Heart right ventricle (tissue), 16 donors: ENCODE data around the gene RALGPS1. TPM values are rescaled to one million over a fixed set of nuclear protein-coding genes. Genes with fewer than 3 reads are reported as not detected.
A peak's percentile ranks its signal among the peaks of the same experiment; 100 is the strongest.

Source experiments
- ATAC-seq, 8 donors: fragments of 200-7000 bp; cut with Tn5 transposase; one replicate each; pipeline ENCODE4 v1.9.1; 2020; ENCODE audit warnings: mild to moderate bottlenecking in 8 of 8, moderate library complexity in 8 of 8, moderate number of reproducible peaks in 1 of 8
- DNase-seq, 2 donors: peaks; one replicate each; pipeline ENCODE4 v3.0.0-alpha.2; 2020
- H3K27ac ChIP-seq, 10 donors: fragments of 200-600 bp; sonication (generic) in 2 of 10; one replicate each; pipeline versions ENCODE4 v1.5.0 to v1.8.0; 2020 to 2022; ENCODE audit warnings: mild to moderate bottlenecking in 3 of 10
- H3K27me3 ChIP-seq, 7 donors: fragments of 200-600 bp; one replicate each; pipeline ENCODE4 v1.8.0; 2021 to 2022; ENCODE audit warnings: mild to moderate bottlenecking in 2 of 7
- H3K36me3 ChIP-seq, 9 donors: fragments of 200-600 bp; sonication (generic) in 1 of 9; one replicate each; pipeline versions ENCODE4 v1.5.0 to v1.8.0; 2020 to 2022; ENCODE audit warnings: mild to moderate bottlenecking in 2 of 9
- H3K4me1 ChIP-seq, 9 donors: fragments of 200-600 bp; sonication (generic) in 1 of 9; one replicate each; pipeline versions ENCODE4 v1.5.0 to v1.8.0; 2020 to 2022; ENCODE audit warnings: mild to moderate bottlenecking in 4 of 9
- H3K4me3 ChIP-seq, 10 donors: fragments of 200-600 bp; sonication (generic) in 2 of 10; one replicate each; pipeline versions ENCODE4 v1.5.0 to v1.8.0; 2020 to 2022; ENCODE audit warnings: mild to moderate bottlenecking in 7 of 10, moderate library complexity in 2 of 10
- H3K9me3 ChIP-seq, 11 donors: fragments of 200-600 bp in 10 of 11; sonication (generic) in 2 of 11; one replicate each; pipeline versions ENCODE4 v1.5.0 to v1.8.0; 2013 to 2022; ENCODE audit warnings: mild to moderate bottlenecking in 2 of 11, control low read depth in 1 of 11, moderate library complexity in 1 of 11
- WGBS, 2 donors: extraction: QIAGEN DNeasy Blood & Tissue Kit; methylation state at CpG; one replicate each; pipeline ENCODE4 v1.1.7; 2013; ENCODE audit warnings: inconsistent platforms in 1 of 2; 5-methylcytosine and 5-hydroxymethylcytosine counted together
- intact Hi-C, 10 donors: fragments of 100-400 bp; cut with DNase I; formaldehyde crosslinking; loops; one replicate each; pipeline versions ENCODE4 v1.11.1 to v1.14.2; 2022
- polyA plus RNA-seq, 2 donors: library from polyadenylated mRNA; stranded (reverse); fragments of 200-250 nt; gene quantifications; one replicate each; pipeline ENCODE4 v1.2.3, GENCODE V29; 2013
- total RNA-seq, 10 donors: library from RNA; stranded (reverse); fragmentation: NEBNext Ultra II Directional in 3 of 10; extraction: Animal tissue kit (Norgen Biotek cat#: 25700) in 3 of 10; gene quantifications; one replicate each; pipeline versions ENCODE4 v1.2.1 to v1.2.4, GENCODE V29; 2021 to 2023
- TF ChIP-seq, protein P1 (sequence below), 9 donors: fragments of 200-600 bp; sonication (generic) in 2 of 9; IDR thresholded peaks; one replicate each; pipeline versions ENCODE4 v1.5.0 to v1.8.0; 2021 to 2022; ENCODE audit warnings: antibody characterized with exemption in 9 of 9, mild to moderate bottlenecking in 5 of 9, moderate library complexity in 1 of 9
- donor health status: Arrhythmogenic right ventricular cardiomyopathy.
- donor health status: ischemic (EF 13 %, LVEDD 7.1; RV severe dilation, severe dysfunction).
- donor health status: healthy with polysubstance abuse.
- donor health status: DM: no; HTN: yes; CAD: no.
- donor health status: DM: no; HTN: no; CAD: no.
- donor health status: ischemic (EF 25% LVEDD 6.9; RV normal size, moderate dysfunction).
- donor health status: ischemic (EF 25% LVEDD 5.7; RV mildly dilated, moderate dysfunction).
- donor health status: healthy.
- donor health status: DM: yes; HTN: yes; CAD: no.
- donor health status: Ischemic cardiomyopathy.
- donor health status: ischemic (EF 35%, LVEDD 5.7; RV mildly dilated, moderate dysfunction).
- donor health status: nonischemic (EF 11% LVEDD 7.7; RV severe dilation, severe dysfunction).
- donor health status: DM: yes; HTN: yes; CAD: no.
- donor health status: PGD.
- donor health status: ischemic (EF 29% LVEDD 5.4; RV normal size, mild dysfunction).
- donor health status: nonischemic (EF 23%, LVEDD 6.1; RV moderate dilation, normal function).

Gene RALGPS1
- total and polyA plus RNA-seq, 12 donors = 4.2 to 25.0 (median 16.8) TPM

- intact Hi-C loops = loop anchor here in 1 of 10 donors (10.0 kb wide), 1 partner anchor 377 kb away; no protein-coding TSS in a partner anchor
- no peaks in the 10 kb centered on the region for H3K9me3 ChIP-seq
- no peak overlapping the region for H3K27ac ChIP-seq
- ATAC-seq (no peak), DNase-seq (no peak)
- H3K27me3 ChIP-seq = no peaks in the 10 kb centered on the region
- peaks cover 0 to 5% (median 0%) of the 10 kb centered on the region in 9 donors for H3K36me3 ChIP-seq
- TF ChIP-seq, protein P1, sequence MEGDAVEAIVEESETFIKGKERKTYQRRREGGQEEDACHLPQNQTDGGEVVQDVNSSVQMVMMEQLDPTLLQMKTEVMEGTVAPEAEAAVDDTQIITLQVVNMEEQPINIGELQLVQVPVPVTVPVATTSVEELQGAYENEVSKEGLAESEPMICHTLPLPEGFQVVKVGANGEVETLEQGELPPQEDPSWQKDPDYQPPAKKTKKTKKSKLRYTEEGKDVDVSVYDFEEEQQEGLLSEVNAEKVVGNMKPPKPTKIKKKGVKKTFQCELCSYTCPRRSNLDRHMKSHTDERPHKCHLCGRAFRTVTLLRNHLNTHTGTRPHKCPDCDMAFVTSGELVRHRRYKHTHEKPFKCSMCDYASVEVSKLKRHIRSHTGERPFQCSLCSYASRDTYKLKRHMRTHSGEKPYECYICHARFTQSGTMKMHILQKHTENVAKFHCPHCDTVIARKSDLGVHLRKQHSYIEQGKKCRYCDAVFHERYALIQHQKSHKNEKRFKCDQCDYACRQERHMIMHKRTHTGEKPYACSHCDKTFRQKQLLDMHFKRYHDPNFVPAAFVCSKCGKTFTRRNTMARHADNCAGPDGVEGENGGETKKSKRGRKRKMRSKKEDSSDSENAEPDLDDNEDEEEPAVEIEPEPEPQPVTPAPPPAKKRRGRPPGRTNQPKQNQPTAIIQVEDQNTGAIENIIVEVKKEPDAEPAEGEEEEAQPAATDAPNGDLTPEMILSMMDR (IDR thresholded peaks at IDR 0.05) = no peak
- H3K4me3 ChIP-seq = no peak overlapping the region
- WGBS, 2 donors = 91 to 93% methylated on average over 11 of the region's 11 CpGs
- peaks cover 0 to 11% (median 4%) of the 10 kb centered on the region in 9 donors for H3K4me1 ChIP-seq
Measured at GRCh38 chr9:127207734-127208410, 293.3 kb downstream of the RALGPS1 start.

- Histone ChIP-seq H3K4me1 (peaks cover 0 to 11% (median 4%) of the 10 kb centered on the region in 9 donors), H3K4me3 (no peak overlapping the region), H3K36me3 (peaks cover 0 to 8% (median 0%) of the 10 kb centered on the region in 9 donors), H3K27me3 (no peaks in the 10 kb centered on the region), H3K9me3 (no peaks in the 10 kb centered on the region), H3K27ac (no peak overlapping the region)
- ATAC-seq (no peak), DNase-seq (no peak)
- intact Hi-C loops = loop anchor here in 1 of 10 donors (10.0 kb wide), 1 partner anchor 376 kb away; no protein-coding TSS in a partner anchor
- WGBS, 2 donors = 91 to 96% methylated on average over 8 of the region's 8 CpGs
- TF ChIP-seq, protein P1 (IDR thresholded peaks at IDR 0.05) = no peak
Measured at GRCh38 chr9:127208416-127208815, 293.8 kb downstream of the RALGPS1 start.

- no peaks in the 10 kb centered on the region for H3K9me3 ChIP-seq
- no peak overlapping the region for H3K27ac ChIP-seq
- DNase-seq (no peak), ATAC-seq (peak in 1 of 8 donors; percentile 9)
- no peak overlapping the region for H3K4me3 ChIP-seq
- peaks cover 0 to 8% (median 0%) of the 10 kb centered on the region in 9 donors for H3K36me3 ChIP-seq
- 87% methylated on average over 7 of the region's 7 CpGs for WGBS, 2 donors
- H3K27me3 ChIP-seq = no peaks in the 10 kb centered on the region
- intact Hi-C loops = loop anchor here in 1 of 10 donors (10.0 kb wide), 1 partner anchor 376 kb away; no protein-coding TSS in a partner anchor
- peaks cover 0 to 11% (median 4%) of the 10 kb centered on the region in 9 donors for H3K4me1 ChIP-seq
- TF ChIP-seq, protein P1 (IDR thresholded peaks at IDR 0.05) = no peak
Measured at GRCh38 chr9:127209220-127209619, 294.6 kb downstream of the RALGPS1 start.

DNA sequence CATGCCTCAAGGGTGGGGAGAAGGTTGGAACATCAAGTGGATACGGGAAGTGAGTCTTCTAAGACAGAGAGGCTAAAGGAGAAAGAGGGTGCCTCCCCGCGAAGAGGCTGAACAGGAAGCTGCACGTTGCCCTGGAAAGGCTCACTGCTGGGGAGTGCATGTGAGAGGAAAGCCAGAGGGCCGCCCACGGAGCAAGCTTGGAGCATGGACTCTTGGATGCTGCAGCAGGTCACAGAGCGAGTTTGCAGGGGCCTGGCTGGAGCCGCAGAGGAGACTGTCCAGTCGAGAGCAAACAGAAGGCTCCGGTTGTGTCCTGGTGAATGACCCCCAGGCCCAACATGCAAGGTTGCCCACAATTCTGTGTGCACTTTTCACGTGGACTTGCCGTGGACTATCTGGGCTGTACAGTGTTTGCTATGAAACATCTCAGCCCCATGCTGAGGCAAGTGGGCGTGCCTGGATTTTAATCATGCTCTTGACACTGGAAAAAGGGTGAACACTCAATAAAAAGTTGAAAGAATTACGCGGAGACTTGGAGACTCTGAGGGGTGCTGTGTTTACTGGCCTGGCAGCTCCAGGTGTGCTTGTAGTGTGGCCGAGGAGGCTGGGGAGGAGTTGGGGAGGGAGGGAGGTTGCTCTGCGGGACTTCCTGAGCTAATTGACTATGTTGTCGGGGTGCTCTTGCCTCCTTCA is 295.5 kb downstream of the RALGPS1 start:
- Histone ChIP-seq H3K9me3 (no peaks in the 10 kb centered on the region), H3K4me3 (no peak overlapping the region), H3K27ac (no peak overlapping the region), H3K4me1 (peaks cover 0 to 17% (median 4%) of the 10 kb centered on the region in 9 donors), H3K27me3 (no peaks in the 10 kb centered on the region), H3K36me3 (peaks cover 0 to 8% (median 0%) of the 10 kb centered on the region in 9 donors)
- DNase-seq (no peak), ATAC-seq (peak in 2 of 8 donors; percentile 4 to 43)
- 72 to 76% methylated on average over 18 of the region's 18 CpGs for WGBS, 2 donors
- intact Hi-C loops = loop anchor here in 8 of 10 donors (5.0 to 10.0 kb wide), 7 partner anchors 135 to 715 kb away; partner anchors contain the start of gene SLC2A8 (in 1 of the 8)
- TF ChIP-seq, protein P1 (IDR thresholded peaks at IDR 0.05) = no peak
